ENCODE measurements around the gene POLD1.

GRCh38 chr19:50459638-50460037, 75.5 kb downstream of the POLD1 start:
- TF ChIP-seq CTCF (IDR thresholded peaks at IDR 0.05) (no peak), POLR2A (IDR thresholded peaks at IDR 0.05) (no peak)
